Stimulated activated CD4-positive, alpha-beta T cell treated with anti-CD3 and anti-CD28 coated beads, Interleukin-12 subunit alpha, Interleukin-12 subunit beta, amount 100 ng/mL, for 4 hours (primary cell): Measurements from ENCODE around the gene MMP24.
A peak's percentile ranks its signal among the peaks of the same experiment; 100 is the strongest.
"Not testable (repeated sequence)": the region's sequence is repeated elsewhere in the genome, so short reads cannot be mapped to it uniquely, and the experiment has no call there.

ENCODE experiments used
- DNase-seq: peaks from one replicate; pipeline ENCODE4 v3.0.0-alpha.2; 2020

The MMP24 gene

DNA sequence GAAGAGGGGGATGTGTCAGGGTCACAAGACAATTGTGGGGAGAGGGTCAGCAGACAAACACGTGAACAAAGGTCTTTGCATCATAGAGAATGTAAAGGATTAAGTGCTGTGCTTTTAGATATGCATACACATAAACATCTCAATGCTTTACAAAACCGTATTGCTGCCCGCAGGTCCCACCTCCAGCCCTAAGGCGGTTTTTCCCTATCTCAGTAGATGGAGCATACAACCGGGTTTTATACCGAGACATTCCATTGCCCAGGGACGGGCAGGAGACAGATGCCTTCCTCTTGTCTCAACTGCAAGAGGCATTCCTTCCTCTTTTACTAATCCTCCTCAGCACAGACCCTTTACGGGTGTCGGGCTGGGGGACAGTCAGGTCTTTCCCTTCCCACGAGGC, 35.8 kb downstream of the MMP24 start:
- not testable (repeated sequence) for DNase-seq

DNA sequence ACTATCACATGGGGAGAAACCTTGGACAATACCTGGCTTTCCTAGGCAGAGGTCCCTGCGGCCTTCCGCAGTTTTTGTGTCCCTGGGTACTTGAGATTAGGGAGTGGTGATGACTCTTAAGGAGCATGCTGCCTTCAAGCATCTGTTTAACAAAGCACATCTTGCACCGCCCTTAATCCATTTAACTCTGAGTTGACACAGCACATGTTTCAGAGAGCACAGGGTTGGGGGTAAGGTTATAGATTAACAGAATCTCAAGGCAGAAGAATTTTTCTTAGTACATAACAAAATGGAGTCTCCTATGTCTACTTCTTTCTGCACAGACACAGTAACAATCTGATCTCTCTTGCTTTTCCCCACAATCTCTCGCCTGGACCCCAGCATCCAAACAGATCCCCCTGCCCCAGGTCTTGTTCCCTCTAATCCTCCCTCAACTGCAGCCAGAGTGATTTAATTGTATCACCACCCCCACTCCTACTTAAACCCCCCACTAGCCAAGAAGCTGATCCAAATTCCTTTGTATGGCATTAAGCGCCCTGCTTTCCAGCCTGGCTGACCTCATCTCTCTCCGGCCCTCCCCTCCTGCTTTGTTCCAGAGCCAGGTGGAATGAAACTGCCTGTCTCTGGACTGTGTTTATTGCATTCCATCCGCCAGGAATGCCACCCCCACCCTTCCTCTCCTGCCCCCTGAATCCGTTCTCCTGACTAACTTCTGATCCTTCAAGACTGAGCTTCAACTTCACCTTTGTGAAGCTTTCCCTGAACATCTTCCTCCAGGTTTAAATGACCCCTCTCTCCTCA, 36.4 kb downstream of the MMP24 start:
- not testable (repeated sequence) for DNase-seq

DNA sequence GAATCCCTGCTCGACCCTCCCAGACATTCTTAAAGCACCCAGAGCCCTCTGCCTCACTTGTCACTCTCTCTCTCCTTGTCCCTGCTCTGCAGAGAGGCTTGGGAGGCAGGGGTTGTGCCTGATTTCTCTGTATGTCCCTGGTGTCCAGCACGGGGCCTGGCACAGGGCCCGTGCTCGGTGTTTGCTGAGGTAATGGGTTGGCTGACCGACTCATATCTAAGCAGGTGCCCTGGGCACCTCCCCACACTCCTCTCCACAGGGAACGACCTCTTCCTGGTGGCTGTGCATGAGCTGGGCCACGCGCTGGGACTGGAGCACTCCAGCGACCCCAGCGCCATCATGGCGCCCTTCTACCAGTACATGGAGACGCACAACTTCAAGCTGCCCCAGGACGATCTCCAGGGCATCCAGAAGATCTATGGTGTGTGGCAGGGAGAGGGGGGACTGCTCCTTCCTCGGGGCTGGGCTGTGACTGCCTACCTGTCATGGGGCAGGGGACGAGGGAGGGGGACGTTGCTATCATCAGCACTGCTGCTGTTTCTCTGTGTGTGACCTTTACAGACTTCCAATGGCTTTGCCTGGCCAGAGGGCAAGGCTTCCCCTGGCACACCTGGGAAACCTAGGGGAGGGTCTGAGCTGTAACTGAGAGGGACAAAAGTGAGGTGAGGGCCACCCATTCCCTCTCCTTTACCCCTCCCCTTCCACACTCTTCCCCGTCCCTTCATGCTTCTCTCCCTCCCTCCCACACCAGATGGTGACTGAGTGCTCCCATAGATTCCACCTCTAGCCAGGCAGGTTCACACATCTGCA, 37.2 kb downstream of the MMP24 start:
- no peak for DNase-seq

GRCh38 chr20:35264755-35265154, 38.3 kb downstream of the MMP24 start:
- DNase-seq: no peak

GRCh38 chr20:35267092-35267491, 40.6 kb downstream of the MMP24 start:
- no peak for DNase-seq

DNA sequence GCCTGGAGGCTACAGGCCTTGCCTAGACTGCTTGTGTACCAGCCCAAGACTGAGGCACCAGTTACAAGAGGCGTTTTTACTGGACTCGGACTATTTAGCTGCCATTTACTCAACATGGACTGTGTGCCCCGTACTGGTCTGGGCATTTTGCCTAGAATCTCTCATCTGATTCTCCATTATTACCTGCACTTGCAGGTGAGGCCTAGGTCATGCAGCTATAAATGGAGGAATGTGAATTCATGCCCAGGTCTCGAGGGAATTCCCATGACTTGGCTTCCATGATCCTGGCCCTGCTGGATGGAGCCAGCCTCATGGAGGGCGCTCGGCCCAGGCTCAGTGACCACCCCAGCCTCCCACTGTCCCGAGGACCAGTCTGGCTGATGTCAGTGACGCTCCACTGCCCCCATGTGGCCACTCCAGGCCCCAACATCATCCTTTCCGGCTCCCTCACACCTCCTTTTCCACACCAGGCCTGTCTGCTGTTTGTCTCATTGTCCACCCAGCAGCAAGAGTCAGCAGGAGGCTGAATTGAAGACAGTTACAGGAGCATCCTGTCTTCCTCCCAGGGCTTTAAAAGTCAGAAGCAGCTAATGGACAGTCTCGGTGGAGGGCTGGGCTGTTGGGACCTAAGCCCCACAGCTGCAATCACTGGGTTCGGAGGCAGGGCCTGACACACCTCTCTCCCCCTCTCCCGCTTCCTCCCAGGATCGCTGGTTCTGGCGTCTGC, 42.7 kb downstream of the MMP24 start:
- peak; percentile 39 for DNase-seq

DNA sequence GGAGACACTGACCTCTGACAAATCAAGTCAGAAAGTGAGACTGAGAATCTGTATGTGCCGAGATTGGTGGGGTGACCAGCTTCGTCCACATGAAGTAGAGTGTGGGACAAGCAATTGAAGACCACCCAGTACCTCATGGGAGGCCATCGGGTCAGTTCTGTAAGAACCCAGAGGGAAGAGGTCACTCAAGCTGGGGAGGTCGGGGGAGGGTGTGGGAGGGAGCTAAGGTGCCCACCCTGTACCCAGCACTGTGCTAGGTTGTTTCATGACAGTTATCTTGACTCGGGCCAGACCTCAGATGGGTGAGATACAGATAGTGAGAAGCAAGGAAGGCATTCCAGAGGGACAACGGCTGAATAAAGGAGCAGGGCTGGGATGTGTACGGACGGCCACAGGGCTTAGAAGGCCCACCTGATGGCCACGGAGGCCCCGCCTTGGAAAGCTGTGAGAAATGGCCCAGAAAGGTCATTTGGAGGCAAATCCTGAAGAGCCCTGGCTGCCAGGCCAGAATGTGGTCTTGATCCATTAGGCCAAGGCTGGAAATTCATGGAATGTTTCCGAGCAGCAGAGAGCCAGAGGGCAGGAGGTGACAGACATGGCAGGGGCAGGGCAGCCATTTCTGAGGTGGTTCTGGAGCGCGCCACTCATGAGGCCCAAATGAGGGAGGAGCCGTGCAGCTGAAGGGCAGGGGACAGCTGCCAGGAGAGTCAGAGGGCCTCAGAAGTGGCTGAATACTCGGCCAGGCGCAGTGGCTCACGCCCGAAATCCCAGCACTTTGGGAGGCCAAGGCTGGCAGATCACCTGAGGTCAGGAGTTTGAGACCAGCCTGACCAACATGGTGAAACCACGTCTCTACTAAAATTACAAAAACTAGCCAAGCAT, 43.8 kb downstream of the MMP24 start:
- DNase-seq: no peak

GRCh38 chr20:35271073-35271882, 44.8 kb downstream of the MMP24 start:
- no peak for DNase-seq

- DNase-seq: no peak
Observed at GRCh38 chr20:35271904-35272303, 45.4 kb downstream of the MMP24 start.

GRCh38 chr20:35273449-35274171, 47.1 kb downstream of the MMP24 start:
- no peak for DNase-seq

DNA sequence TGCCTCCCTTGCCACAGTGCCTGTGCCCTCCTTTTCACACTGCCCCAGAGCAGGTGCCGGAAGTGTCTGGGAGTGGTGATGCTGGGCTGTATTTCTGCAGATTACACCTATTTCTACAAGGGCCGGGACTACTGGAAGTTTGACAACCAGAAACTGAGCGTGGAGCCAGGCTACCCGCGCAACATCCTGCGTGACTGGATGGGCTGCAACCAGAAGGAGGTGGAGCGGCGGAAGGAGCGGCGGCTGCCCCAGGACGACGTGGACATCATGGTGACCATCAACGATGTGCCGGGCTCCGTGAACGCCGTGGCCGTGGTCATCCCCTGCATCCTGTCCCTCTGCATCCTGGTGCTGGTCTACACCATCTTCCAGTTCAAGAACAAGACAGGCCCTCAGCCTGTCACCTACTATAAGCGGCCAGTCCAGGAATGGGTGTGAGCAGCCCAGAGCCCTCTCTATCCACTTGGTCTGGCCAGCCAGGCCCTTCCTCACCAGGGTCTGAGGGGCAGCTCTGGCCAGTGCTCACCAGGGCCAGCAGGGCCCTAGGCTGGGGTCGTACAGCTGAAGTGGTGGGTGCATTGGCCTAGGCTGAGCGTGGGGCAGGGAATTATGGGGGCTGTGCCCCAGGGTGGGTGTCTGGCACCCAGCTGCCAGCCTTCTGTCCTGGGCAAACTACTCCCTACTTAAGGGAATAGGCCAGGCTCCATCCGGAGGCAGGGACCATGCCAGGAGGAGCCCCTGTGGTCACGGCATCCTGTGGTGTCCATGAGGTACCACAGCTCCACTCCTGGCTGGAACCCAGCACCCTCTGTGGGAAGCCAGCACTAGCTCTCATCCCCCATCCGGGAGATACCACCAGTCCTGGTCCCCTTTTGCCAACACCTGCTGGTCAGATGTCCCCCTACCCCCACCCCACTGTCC, 47.9 kb downstream of the MMP24 start:
- DNase-seq: no peak

- no peak for DNase-seq
Observed at GRCh38 chr20:35275741-35276251, 49.3 kb downstream of the MMP24 start.

GRCh38 chr20:35276408-35276807, 49.9 kb downstream of the MMP24 start:
- DNase-seq: no peak

DNA sequence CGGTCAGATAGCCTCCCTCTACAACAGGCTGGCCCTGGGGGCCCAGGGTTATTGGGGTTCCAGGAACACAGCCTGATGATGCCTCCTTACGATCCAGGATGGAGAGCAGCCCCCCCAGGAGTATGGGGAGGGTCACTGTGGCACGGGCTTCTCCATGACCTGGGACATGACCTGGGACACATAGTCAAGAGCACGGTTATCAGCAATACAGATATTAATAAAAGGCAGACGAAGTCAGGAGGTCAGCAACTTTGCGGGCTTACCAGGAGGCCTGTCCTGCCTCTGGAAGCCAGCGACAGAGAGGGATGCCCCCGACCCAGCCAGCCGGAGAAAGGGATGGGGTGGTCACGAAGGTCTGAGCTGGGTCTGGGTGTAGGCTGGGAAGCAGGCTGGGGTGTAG, 50.6 kb downstream of the MMP24 start:
- no peak for DNase-seq

- peak; percentile 85 for DNase-seq
Observed at GRCh38 chr20:35277531-35278395, 51.3 kb downstream of the MMP24 start, which contains the start of gene MMP24OS. MMP24OS (minus strand) TSS chr20:35278122; CDS start chr20:35277929, 193 bp downstream.

- DNase-seq: no peak
Observed at GRCh38 chr20:35279040-35279439, 52.5 kb downstream of the MMP24 start.

GRCh38 chr20:35279533-35280174, 53.2 kb downstream of the MMP24 start:
- no peak for DNase-seq

DNA sequence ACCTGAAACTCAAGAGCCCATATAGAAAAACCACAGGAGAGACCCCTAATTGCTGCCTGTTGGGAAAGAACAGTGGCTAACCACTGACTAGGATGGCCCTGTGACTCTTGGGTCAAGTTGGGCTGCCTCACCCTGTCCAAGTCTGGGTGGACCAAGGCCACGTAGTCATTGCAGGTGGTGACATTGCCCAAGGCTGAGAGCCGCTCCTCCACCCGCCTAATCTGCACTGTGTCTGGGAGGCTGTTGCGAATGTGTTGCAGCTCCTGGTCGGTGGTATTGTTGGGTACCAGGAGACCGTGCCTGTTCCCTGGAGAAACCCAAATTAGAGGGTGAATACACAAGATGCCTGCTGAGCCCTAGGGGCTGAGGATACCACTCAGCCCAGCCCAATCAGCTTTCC, 54.0 kb downstream of the MMP24 start:
- no peak for DNase-seq
